HEK293 (cell line): ENCODE results near the gene HOXC5.
A peak's percentile ranks its signal among the peaks of the same experiment; 100 is the strongest.

ENCODE experiments used
- GLIS2 ChIP-seq: fragments of 450-650 bp; formaldehyde crosslinking; IDR thresholded peaks from 2 replicates; pipeline ENCODE4 v1.5.1; 2016; ENCODE audit warnings: missing biosample characterization, missing genetic modification characterization
- KLF16 ChIP-seq: fragments of 450-650 bp; formaldehyde crosslinking; IDR thresholded peaks from 2 replicates; pipeline ENCODE4 v1.5.1; 2017; ENCODE audit warnings: missing biosample characterization, missing genetic modification characterization
- TRIM28 ChIP-seq: IDR thresholded peaks from 2 replicates; pipeline ENCODE4 v1.6.1; 2011; ENCODE audit warnings: low read length, control low read depth, borderline replicate concordance
- WT1 ChIP-seq: fragments of 450-650 bp; formaldehyde crosslinking; IDR thresholded peaks from 2 replicates; pipeline ENCODE4 v1.5.1; 2016; ENCODE audit warnings: missing biosample characterization, missing genetic modification characterization
- YY2 ChIP-seq: fragments of 450-650 bp; formaldehyde crosslinking; IDR thresholded peaks from 2 replicates; pipeline ENCODE4 v1.5.1; 2016; ENCODE audit warnings: missing biosample characterization, missing genetic modification characterization
- ZBTB17 ChIP-seq: fragments of 450-650 bp; formaldehyde crosslinking; IDR thresholded peaks from 2 replicates; pipeline ENCODE4 v1.5.1; 2016; ENCODE audit warnings: missing biosample characterization, missing genetic modification characterization
- ZNF132 ChIP-seq: fragments of 450-650 bp; formaldehyde crosslinking; IDR thresholded peaks from 2 replicates; pipeline ENCODE4 v1.5.1; 2017; ENCODE audit warnings: missing biosample characterization, missing genetic modification characterization, borderline replicate concordance
- ZNF214 ChIP-seq: fragments of 450-650 bp; formaldehyde crosslinking; IDR thresholded peaks from 2 replicates; pipeline ENCODE4 v1.5.1; 2017; ENCODE audit warnings: missing biosample characterization, mild to moderate bottlenecking, missing genetic modification characterization, borderline replicate concordance
- ZNF239 ChIP-seq: fragments of 450-650 bp; formaldehyde crosslinking; IDR thresholded peaks from 2 replicates; pipeline ENCODE4 v1.5.1; 2016; ENCODE audit warnings: missing biosample characterization, missing genetic modification characterization
- ZNF26 ChIP-seq: fragments of 450-650 bp; formaldehyde crosslinking; IDR thresholded peaks from 2 replicates; pipeline ENCODE4 v1.5.1; 2016; ENCODE audit warnings: missing biosample characterization, missing genetic modification characterization
- ZNF274 ChIP-seq, 2 experiments: fragments of 200-500 bp in 1 of 2; fragments of 450-650 bp in 1 of 2; sonication (Bioruptor generic) in 1 of 2; formaldehyde crosslinking in 1 of 2; IDR thresholded peaks; 2 replicates each; pipeline versions ENCODE4 v1.5.1 to v1.6.1; 2014 to 2016; ENCODE audit warnings: borderline replicate concordance in 1 of 2, inconsistent platforms in 1 of 2, low read length in 1 of 2, missing biosample characterization in 1 of 2, missing genetic modification characterization in 1 of 2
- ZNF311 ChIP-seq: fragments of 450-650 bp; formaldehyde crosslinking; IDR thresholded peaks from 2 replicates; pipeline ENCODE4 v1.5.1; 2017; ENCODE audit warnings: missing biosample characterization, missing genetic modification characterization, borderline replicate concordance
- ZNF37A ChIP-seq: fragments of 450-650 bp; IDR thresholded peaks from 2 replicates; pipeline ENCODE4 v1.5.1; 2018; ENCODE audit warnings: missing biosample characterization, missing genetic modification characterization
- ZNF548 ChIP-seq: fragments of 450-650 bp; formaldehyde crosslinking; IDR thresholded peaks from 2 replicates; pipeline ENCODE4 v1.5.1; 2016; ENCODE audit warnings: missing biosample characterization, missing genetic modification characterization
- ZNF654 ChIP-seq: fragments of 450-650 bp; formaldehyde crosslinking; IDR thresholded peaks from 2 replicates; pipeline ENCODE4 v1.5.1; 2016; ENCODE audit warnings: low read depth, missing biosample characterization, missing genetic modification characterization
- ZNF76 ChIP-seq: fragments of 450-650 bp; formaldehyde crosslinking; IDR thresholded peaks from 2 replicates; pipeline ENCODE4; 2016; ENCODE audit warnings: low read depth, missing biosample characterization, missing genetic modification characterization, borderline replicate concordance
- ZNF768 ChIP-seq: fragments of 450-650 bp; formaldehyde crosslinking; IDR thresholded peaks from 2 replicates; pipeline ENCODE4 v1.5.1; 2018; ENCODE audit warnings: missing biosample characterization, mild to moderate bottlenecking, missing genetic modification characterization
- ZNF785 ChIP-seq: fragments of 450-650 bp; formaldehyde crosslinking; IDR thresholded peaks from 2 replicates; pipeline ENCODE4 v1.5.1; 2016; ENCODE audit warnings: missing biosample characterization, missing genetic modification characterization
- TF ChIP-seq, protein P1 (sequence below): fragments of 450-650 bp; formaldehyde crosslinking; IDR thresholded peaks from 2 replicates; pipeline ENCODE4 v1.5.1; 2016; ENCODE audit warnings: missing biosample characterization, missing genetic modification characterization
- TF ChIP-seq, protein P2 (sequence below): fragments of 450-650 bp; formaldehyde crosslinking; IDR thresholded peaks from 2 replicates; pipeline ENCODE4 v1.5.1; 2017; ENCODE audit warnings: missing biosample characterization, missing genetic modification characterization

Gene HOXC5

DNA sequence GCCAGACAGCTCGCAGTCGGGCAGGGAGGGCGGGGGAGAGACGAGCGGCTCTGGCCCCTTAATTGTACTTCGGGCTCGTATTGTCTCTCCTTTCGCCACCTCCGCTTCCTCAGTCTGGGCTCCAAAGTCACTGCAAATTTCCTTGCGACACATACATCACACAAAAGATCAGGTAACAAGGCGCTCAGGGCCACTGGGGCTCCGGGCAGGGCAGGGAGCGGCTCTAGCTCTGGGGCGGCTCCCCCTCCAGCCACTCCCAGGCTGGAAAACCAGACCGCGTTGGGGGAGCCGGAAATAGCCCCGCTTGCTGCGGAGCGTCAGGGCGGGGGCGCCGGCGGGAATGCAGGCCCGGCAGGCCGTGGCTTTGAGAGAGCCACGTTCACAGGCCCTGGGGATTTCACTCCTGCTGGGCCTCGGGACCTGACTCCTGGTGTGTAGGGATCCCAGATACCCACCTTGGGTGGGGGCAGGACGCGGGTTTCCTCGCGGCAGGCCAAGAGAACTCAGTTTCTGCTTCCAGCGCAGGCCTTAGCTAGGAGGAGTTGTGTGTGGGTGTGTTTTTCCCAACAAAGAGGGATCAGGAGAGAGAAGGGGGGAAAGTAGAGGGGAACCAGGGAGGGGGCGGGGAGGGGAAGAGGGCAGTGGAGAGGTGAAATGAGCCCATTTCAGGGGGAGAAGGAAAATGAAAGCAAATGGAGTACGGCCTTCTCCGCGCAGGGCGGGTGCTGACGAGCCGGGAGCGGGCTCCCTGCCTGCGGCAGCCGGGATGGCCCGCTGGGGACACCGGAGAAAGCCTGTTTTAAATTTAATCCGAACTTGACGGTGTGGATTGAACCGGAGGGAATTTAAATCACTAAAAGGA is 37.2 kb upstream of the HOXC5 start (continued):
- TF ChIP-seq, protein P1, sequence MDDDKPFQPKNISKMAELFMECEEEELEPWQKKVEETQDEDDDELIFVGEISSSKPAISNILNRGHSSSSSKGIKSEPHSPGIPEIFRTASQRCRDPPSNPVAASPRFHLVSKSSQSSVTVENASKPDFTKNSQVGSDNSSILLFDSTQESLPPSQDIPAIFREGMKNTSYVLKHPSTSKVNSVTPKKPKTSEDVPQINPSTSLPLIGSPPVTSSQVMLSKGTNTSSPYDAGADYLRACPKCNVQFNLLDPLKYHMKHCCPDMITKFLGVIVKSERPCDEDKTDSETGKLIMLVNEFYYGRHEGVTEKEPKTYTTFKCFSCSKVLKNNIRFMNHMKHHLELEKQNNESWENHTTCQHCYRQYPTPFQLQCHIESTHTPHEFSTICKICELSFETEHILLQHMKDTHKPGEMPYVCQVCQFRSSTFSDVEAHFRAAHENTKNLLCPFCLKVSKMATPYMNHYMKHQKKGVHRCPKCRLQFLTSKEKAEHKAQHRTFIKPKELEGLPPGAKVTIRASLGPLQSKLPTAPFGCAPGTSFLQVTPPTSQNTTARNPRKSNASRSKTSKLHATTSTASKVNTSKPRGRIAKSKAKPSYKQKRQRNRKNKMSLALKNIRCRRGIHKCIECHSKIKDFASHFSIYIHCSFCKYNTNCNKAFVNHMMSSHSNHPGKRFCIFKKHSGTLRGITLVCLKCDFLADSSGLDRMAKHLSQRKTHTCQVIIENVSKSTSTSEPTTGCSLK (tag by site-specific recombination) = no peak
- TF ChIP-seq WT1 (tag by site-specific recombination) (peak; percentile 59; the same call in 1 of the 2 replicates), ZBTB17 (tag by site-specific recombination) (peak; percentile 95), ZNF768 (tag by site-specific recombination) (no peak), ZNF26 (tag by site-specific recombination) (no peak), ZNF548 (no peak), TRIM28 (no peak), ZNF76 (peak; percentile 69), ZNF214 (no peak), ZNF311 (tag by site-specific recombination) (no peak), ZNF785 (tag by site-specific recombination) (no peak), ZNF654 (tag by site-specific recombination) (no peak), ZNF239 (tag by site-specific recombination) (0 out of 2 replicates have a peak, but pooled peaks have one; percentile 30), GLIS2 (tag by site-specific recombination) (peak; percentile 81), ZNF274 (IDR thresholded peaks at IDR 0.05; ENCODE audit: low read length) (no peak), ZNF274 (tag by site-specific recombination; IDR thresholded peaks at IDR 0.05; ENCODE audit: borderline replicate concordance) (no peak), YY2 (tag by site-specific recombination) (no peak), ZNF132 (tag by site-specific recombination) (no peak), ZNF37A (tag by site-specific recombination) (no peak), KLF16 (0 out of 2 replicates have a peak, but pooled peaks have one; percentile 40)
- TF ChIP-seq, protein P2, sequence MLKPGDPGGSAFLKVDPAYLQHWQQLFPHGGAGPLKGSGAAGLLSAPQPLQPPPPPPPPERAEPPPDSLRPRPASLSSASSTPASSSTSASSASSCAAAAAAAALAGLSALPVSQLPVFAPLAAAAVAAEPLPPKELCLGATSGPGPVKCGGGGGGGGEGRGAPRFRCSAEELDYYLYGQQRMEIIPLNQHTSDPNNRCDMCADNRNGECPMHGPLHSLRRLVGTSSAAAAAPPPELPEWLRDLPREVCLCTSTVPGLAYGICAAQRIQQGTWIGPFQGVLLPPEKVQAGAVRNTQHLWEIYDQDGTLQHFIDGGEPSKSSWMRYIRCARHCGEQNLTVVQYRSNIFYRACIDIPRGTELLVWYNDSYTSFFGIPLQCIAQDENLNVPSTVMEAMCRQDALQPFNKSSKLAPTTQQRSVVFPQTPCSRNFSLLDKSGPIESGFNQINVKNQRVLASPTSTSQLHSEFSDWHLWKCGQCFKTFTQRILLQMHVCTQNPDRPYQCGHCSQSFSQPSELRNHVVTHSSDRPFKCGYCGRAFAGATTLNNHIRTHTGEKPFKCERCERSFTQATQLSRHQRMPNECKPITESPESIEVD (tag by site-specific recombination) = no peak
